SK-N-SH treated with all-trans-retinoic acid at 6 μM for 48 hours (cell line): Measurements from ENCODE around the gene CITED2.
A peak's percentile ranks its signal among the peaks of the same experiment; 100 is the strongest.

Source experiments
- ATAC-seq: fragments of 200-7000 bp; cut with Tn5 transposase; 3 replicates; pipeline ENCODE4 v1.9.1; 2020; ENCODE audit warnings: mild to moderate bottlenecking, moderate library complexity
- ARNTL ChIP-seq: fragments of 450-650 bp; formaldehyde crosslinking; IDR thresholded peaks from 2 replicates; pipeline ENCODE4 v1.5.0; 2020; ENCODE audit warnings: low read depth, mild to moderate bottlenecking, moderate library complexity, borderline replicate concordance
- CREB5 ChIP-seq: fragments of 250-450 bp; sonication (Bioruptor Pico); IDR thresholded peaks from 2 replicates; pipeline ENCODE4 v1.5.1; 2020; ENCODE audit warnings: low read depth, mild to moderate bottlenecking, moderate library complexity
- CSDC2 ChIP-seq: fragments of 250-450 bp; sonication (Bioruptor Pico); IDR thresholded peaks from 2 replicates; pipeline ENCODE4 v1.5.0; 2020; ENCODE audit warnings: mild to moderate bottlenecking, moderate library complexity
- ESRRG ChIP-seq: fragments of 250-450 bp; sonication (Bioruptor Pico); IDR thresholded peaks from 2 replicates; pipeline ENCODE4 v1.6.1; 2021; ENCODE audit warnings: mild to moderate bottlenecking
- GLIS3 ChIP-seq: fragments of 250-450 bp; sonication (Bioruptor Pico); IDR thresholded peaks from 2 replicates; pipeline ENCODE4 v1.5.0; 2020; ENCODE audit warnings: mild to moderate bottlenecking, moderate library complexity
- ISL1 ChIP-seq: fragments of 250-450 bp; sonication (Bioruptor Pico); IDR thresholded peaks from 2 replicates; pipeline ENCODE4 v2.1.2; 2022; ENCODE audit warnings: mild to moderate bottlenecking, moderate library complexity
- OSR1 ChIP-seq: fragments of 250-450 bp; sonication (Bioruptor Pico); IDR thresholded peaks from 2 replicates; pipeline ENCODE4 v1.8.0; 2022; ENCODE audit warnings: moderate library complexity, mild to moderate bottlenecking, inconsistent platforms
- POU6F1 ChIP-seq: fragments of 250-450 bp; sonication (Bioruptor Pico); IDR thresholded peaks from 2 replicates; pipeline ENCODE4 v1.8.0; 2021; ENCODE audit warnings: low read depth, mild to moderate bottlenecking, moderate library complexity, borderline replicate concordance
- PPARA ChIP-seq: fragments of 250-450 bp; sonication (Bioruptor Pico); IDR thresholded peaks from 2 replicates; pipeline ENCODE4 v1.5.0; 2020; ENCODE audit warnings: mild to moderate bottlenecking, borderline replicate concordance
- RARB ChIP-seq: fragments of 250-450 bp; sonication (Bioruptor Pico); IDR thresholded peaks from 2 replicates; pipeline ENCODE4 v1.8.0; 2021; ENCODE audit warnings: mild to moderate bottlenecking, moderate library complexity
- SNAI2 ChIP-seq: fragments of 250-450 bp; sonication (Bioruptor Pico); IDR thresholded peaks from 2 replicates; pipeline ENCODE4 v1.5.0; 2020; ENCODE audit warnings: mild to moderate bottlenecking, moderate library complexity
- TCF4 ChIP-seq: fragments of 250-450 bp; sonication (Bioruptor Pico); IDR thresholded peaks from 2 replicates; pipeline ENCODE4 v1.8.0; 2021; ENCODE audit warnings: mild to moderate bottlenecking, moderate library complexity, borderline replicate concordance
- TOX ChIP-seq: fragments of 250-450 bp; sonication (Bioruptor Pico); IDR thresholded peaks from 2 replicates; pipeline ENCODE4 v1.8.0; 2021; ENCODE audit warnings: mild to moderate bottlenecking, moderate library complexity, borderline replicate concordance
- ZC3H10 ChIP-seq: fragments of 250-450 bp; sonication (Bioruptor Pico); IDR thresholded peaks from 2 replicates; pipeline ENCODE4 v1.5.1; 2021; ENCODE audit warnings: mild to moderate bottlenecking, moderate library complexity
- ZFP3 ChIP-seq: fragments of 250-450 bp; sonication (Bioruptor Pico); IDR thresholded peaks from 2 replicates; pipeline ENCODE4 v1.5.0; 2020; ENCODE audit warnings: mild to moderate bottlenecking, moderate library complexity
- ZFP30 ChIP-seq: fragments of 450-650 bp; formaldehyde crosslinking; IDR thresholded peaks from 2 replicates; pipeline ENCODE4 v1.5.0; 2022; ENCODE audit warnings: mild to moderate bottlenecking, moderate library complexity
- ZNF565 ChIP-seq: fragments of 450-650 bp; formaldehyde crosslinking; conservative IDR thresholded peaks from 2 replicates; pipeline ENCODE4 v1.5.0; 2020; ENCODE audit warnings: low read depth, mild to moderate bottlenecking, moderate library complexity
- ZNF70 ChIP-seq: fragments of 450-650 bp; formaldehyde crosslinking; IDR thresholded peaks from 2 replicates; pipeline ENCODE4 v1.5.0; 2020; ENCODE audit warnings: mild to moderate bottlenecking, moderate library complexity
- ZNF8 ChIP-seq: fragments of 450-650 bp; formaldehyde crosslinking; IDR thresholded peaks from 2 replicates; pipeline ENCODE4 v1.5.0; 2020; ENCODE audit warnings: mild to moderate bottlenecking, moderate library complexity
- TF ChIP-seq, protein P1 (sequence below): fragments of 250-450 bp; sonication (Bioruptor Pico); IDR thresholded peaks from 2 replicates; pipeline ENCODE4 v1.5.1; 2021; ENCODE audit warnings: mild to moderate bottlenecking, moderate library complexity
- TF ChIP-seq, protein P2 (sequence below): fragments of 250-450 bp; sonication (Bioruptor Pico); IDR thresholded peaks from 2 replicates; pipeline ENCODE4 v1.8.0; 2020; ENCODE audit warnings: mild to moderate bottlenecking, moderate library complexity, borderline replicate concordance
- TF ChIP-seq, protein P3 (sequence below): fragments of 250-450 bp; sonication (Bioruptor Pico); IDR thresholded peaks from 2 replicates; pipeline ENCODE4 v1.5.0; 2020; ENCODE audit warnings: mild to moderate bottlenecking, moderate library complexity

Gene CITED2

GRCh38 chr6:139324301-139324555 lies 50.2 kb downstream of the CITED2 start:
- no peak for ATAC-seq
- TF ChIP-seq ZNF8 (CRISPR knock-in tag) (no peak), SNAI2 (CRISPR knock-in tag) (no peak), POU6F1 (CRISPR knock-in tag) (no peak), ISL1 (CRISPR knock-in tag) (no peak), ZNF70 (CRISPR knock-in tag) (no peak), ESRRG (no peak), ZNF565 (no peak), CSDC2 (no peak), ARNTL (CRISPR knock-in tag) (no peak), OSR1 (CRISPR knock-in tag) (no peak), CREB5 (no peak), TCF4 (CRISPR knock-in tag) (no peak), ZFP30 (no peak), PPARA (CRISPR knock-in tag) (no peak), RARB (CRISPR knock-in tag) (no peak)
- TF ChIP-seq, protein P1, sequence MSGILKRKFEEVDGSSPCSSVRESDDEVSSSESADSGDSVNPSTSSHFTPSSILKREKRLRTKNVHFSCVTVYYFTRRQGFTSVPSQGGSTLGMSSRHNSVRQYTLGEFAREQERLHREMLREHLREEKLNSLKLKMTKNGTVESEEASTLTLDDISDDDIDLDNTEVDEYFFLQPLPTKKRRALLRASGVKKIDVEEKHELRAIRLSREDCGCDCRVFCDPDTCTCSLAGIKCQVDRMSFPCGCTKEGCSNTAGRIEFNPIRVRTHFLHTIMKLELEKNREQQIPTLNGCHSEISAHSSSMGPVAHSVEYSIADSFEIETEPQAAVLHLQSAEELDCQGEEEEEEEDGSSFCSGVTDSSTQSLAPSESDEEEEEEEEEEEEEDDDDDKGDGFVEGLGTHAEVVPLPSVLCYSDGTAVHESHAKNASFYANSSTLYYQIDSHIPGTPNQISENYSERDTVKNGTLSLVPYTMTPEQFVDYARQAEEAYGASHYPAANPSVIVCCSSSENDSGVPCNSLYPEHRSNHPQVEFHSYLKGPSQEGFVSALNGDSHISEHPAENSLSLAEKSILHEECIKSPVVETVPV (CRISPR knock-in tag): no peak

- no peak for TF ChIP-seq ZFP3 (CRISPR knock-in tag)
- TF ChIP-seq TCF4 (CRISPR knock-in tag): no peak
- no peak for TF ChIP-seq SNAI2 (CRISPR knock-in tag)
- TF ChIP-seq GLIS3 (CRISPR knock-in tag): no peak
- no peak for TF ChIP-seq ZFP30
- TF ChIP-seq ESRRG: no peak
- no peak for TF ChIP-seq ISL1 (CRISPR knock-in tag)
- TF ChIP-seq RARB (CRISPR knock-in tag): no peak
- no peak for TF ChIP-seq POU6F1 (CRISPR knock-in tag)
- TF ChIP-seq, protein P2, sequence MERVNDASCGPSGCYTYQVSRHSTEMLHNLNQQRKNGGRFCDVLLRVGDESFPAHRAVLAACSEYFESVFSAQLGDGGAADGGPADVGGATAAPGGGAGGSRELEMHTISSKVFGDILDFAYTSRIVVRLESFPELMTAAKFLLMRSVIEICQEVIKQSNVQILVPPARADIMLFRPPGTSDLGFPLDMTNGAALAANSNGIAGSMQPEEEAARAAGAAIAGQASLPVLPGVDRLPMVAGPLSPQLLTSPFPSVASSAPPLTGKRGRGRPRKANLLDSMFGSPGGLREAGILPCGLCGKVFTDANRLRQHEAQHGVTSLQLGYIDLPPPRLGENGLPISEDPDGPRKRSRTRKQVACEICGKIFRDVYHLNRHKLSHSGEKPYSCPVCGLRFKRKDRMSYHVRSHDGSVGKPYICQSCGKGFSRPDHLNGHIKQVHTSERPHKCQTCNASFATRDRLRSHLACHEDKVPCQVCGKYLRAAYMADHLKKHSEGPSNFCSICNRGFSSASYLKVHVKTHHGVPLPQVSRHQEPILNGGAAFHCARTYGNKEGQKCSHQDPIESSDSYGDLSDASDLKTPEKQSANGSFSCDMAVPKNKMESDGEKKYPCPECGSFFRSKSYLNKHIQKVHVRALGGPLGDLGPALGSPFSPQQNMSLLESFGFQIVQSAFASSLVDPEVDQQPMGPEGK: no peak
- TF ChIP-seq ZNF70 (CRISPR knock-in tag): no peak
- TF ChIP-seq ZNF8 (CRISPR knock-in tag): no peak
- no peak for TF ChIP-seq PPARA (CRISPR knock-in tag)
- TF ChIP-seq ZC3H10 (CRISPR knock-in tag): no peak
- no peak for TF ChIP-seq TOX (CRISPR knock-in tag)
- TF ChIP-seq, protein P1 (CRISPR knock-in tag): no peak
- TF ChIP-seq ZNF565: no peak
- TF ChIP-seq, protein P3, sequence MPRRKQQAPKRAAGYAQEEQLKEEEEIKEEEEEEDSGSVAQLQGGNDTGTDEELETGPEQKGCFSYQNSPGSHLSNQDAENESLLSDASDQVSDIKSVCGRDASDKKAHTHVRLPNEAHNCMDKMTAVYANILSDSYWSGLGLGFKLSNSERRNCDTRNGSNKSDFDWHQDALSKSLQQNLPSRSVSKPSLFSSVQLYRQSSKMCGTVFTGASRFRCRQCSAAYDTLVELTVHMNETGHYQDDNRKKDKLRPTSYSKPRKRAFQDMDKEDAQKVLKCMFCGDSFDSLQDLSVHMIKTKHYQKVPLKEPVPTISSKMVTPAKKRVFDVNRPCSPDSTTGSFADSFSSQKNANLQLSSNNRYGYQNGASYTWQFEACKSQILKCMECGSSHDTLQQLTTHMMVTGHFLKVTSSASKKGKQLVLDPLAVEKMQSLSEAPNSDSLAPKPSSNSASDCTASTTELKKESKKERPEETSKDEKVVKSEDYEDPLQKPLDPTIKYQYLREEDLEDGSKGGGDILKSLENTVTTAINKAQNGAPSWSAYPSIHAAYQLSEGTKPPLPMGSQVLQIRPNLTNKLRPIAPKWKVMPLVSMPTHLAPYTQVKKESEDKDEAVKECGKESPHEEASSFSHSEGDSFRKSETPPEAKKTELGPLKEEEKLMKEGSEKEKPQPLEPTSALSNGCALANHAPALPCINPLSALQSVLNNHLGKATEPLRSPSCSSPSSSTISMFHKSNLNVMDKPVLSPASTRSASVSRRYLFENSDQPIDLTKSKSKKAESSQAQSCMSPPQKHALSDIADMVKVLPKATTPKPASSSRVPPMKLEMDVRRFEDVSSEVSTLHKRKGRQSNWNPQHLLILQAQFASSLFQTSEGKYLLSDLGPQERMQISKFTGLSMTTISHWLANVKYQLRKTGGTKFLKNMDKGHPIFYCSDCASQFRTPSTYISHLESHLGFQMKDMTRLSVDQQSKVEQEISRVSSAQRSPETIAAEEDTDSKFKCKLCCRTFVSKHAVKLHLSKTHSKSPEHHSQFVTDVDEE (CRISPR knock-in tag): no peak
- TF ChIP-seq CREB5: no peak
- TF ChIP-seq CSDC2: no peak
- TF ChIP-seq, all 23 proteins: peak for 0
- ATAC-seq: peak; percentile 70
These were observed 50.7 kb downstream of the CITED2 start for GRCh38 chr6:139323511-139324300.
